K562 (cell line): ENCODE data around the gene ZNF516. TPM values are rescaled to one million over a fixed set of nuclear protein-coding genes. Genes with fewer than 3 reads are reported as not detected.

Experiments used
- ATAC-seq: fragments of 200-7000 bp; cut with Tn5 transposase; 3 replicates; pipeline ENCODE4 v1.9.1; 2020; ENCODE audit warnings: moderate library complexity
- BruUV-seq: library from RNA; stranded (reverse); fragments of 400-500 nt; replicated peaks from 2 replicates; lab custom pipeline; 2021; lab: Mats Ljungman, UMichigan
- CTCF ChIA-PET: fragments of 300-600 bp; formaldehyde crosslinking; extraction: SDS; loops from one replicate; lab custom pipeline; 2021; ENCODE audit warnings: low intra/inter-chr PET ratio; lab: Yijun Ruan, JAX
- POLR2A ChIA-PET: fragments of 300-600, 350-650 bp; sonication (Branson Sonifier 250); formaldehyde crosslinking; extraction: SDS; loops from one replicate; lab custom pipeline; 2021; ENCODE audit warnings: antibody characterized with exemption, inconsistent platforms; lab: Yijun Ruan, JAX
- DNase-seq, 4 experiments: peaks; one replicate each; pipeline versions ENCODE4 v3.0.0 to v3.0.0-alpha.2; 2011 to 2018; ENCODE audit warnings: low spot score in 3 of 4, mixed read lengths in 3 of 4; ENCODE audit errors: extremely low read depth in 1 of 4
- FAIRE-seq: peaks from 2 replicates; lab custom pipeline; 2011; peaks lifted over from hg19 to GRCh38; lab: Jason Lieb, UNC
- H2AFZ ChIP-seq: 2 replicates; pipeline ENCODE4 v1.6.0; 2011; ENCODE audit warnings: low read depth, low read length, control low read depth, inconsistent platforms
- H3K27ac ChIP-seq: fragments of 200-600 bp; 3 replicates; pipeline ENCODE4 v1.8.0; 2011; ENCODE audit warnings: low read depth, mild to moderate bottlenecking, control low read depth, inconsistent platforms, low read length, moderate library complexity, mixed read lengths; ENCODE audit errors: extremely low read depth
- H3K27me3 ChIP-seq, 2 experiments: fragments of 300-600 bp in 1 of 2; 2 replicates in 1 of 2; 3 replicates in 1 of 2; pipeline versions ENCODE4 v1.6.0 to v1.8.0; 2011; ENCODE audit warnings: inconsistent platforms in 2 of 2, low read length in 2 of 2, mild to moderate bottlenecking in 1 of 2, mixed read lengths in 1 of 2, moderate library complexity in 1 of 2; ENCODE audit not compliant: control insufficient read depth in 2 of 2, insufficient read depth in 2 of 2
- H3K36me3 ChIP-seq: fragments of 300-600 bp; 3 replicates; pipeline ENCODE4 v1.8.0; 2011; ENCODE audit warnings: mild to moderate bottlenecking, low read length, inconsistent platforms; ENCODE audit not compliant: control insufficient read depth, insufficient read depth
- H3K4me1 ChIP-seq, 2 experiments: fragments of 200-600 bp in 1 of 2; replicated peaks in 1 of 2; 2 replicates in 1 of 2; 3 replicates in 1 of 2; pipeline versions ENCODE4 v1.5.1 to v1.8.0; 2011; ENCODE audit warnings: inconsistent platforms in 2 of 2, low read length in 2 of 2, mild to moderate bottlenecking in 1 of 2, mixed read lengths in 1 of 2, moderate library complexity in 1 of 2; ENCODE audit not compliant: control insufficient read depth in 2 of 2, insufficient read depth in 2 of 2
- H3K4me2 ChIP-seq: 2 replicates; pipeline ENCODE4 v1.6.1; 2011; ENCODE audit warnings: low read length, control low read depth, inconsistent platforms, mixed read lengths; ENCODE audit not compliant: insufficient read depth
- H3K4me3 ChIP-seq: fragments of 200-600 bp; sonication (generic), shearing (Covaris generic); 2 replicates; pipeline ENCODE4 v1.5.1; 2016; ENCODE audit warnings: control low read depth, inconsistent platforms
- H3K79me2 ChIP-seq: fragments of 200-600 bp; 3 replicates; pipeline ENCODE4 v1.8.0; 2011; ENCODE audit warnings: low read length, inconsistent platforms; ENCODE audit not compliant: control insufficient read depth, insufficient read depth
- H3K9ac ChIP-seq, 2 experiments: 2 replicates each; pipeline versions ENCODE4 v1.6.0 to v1.6.1; 2011; ENCODE audit warnings: low read depth in 2 of 2, low read length in 2 of 2, control low read depth in 1 of 2, inconsistent platforms in 1 of 2, mild to moderate bottlenecking in 1 of 2, mixed read lengths in 1 of 2; ENCODE audit not compliant: insufficient read depth in 1 of 2
- H3K9me1 ChIP-seq: one replicate; pipeline ENCODE4 v1.6.0; 2011; ENCODE audit warnings: inconsistent platforms, mild to moderate bottlenecking, low read length, moderate library complexity; ENCODE audit not compliant: control insufficient read depth, insufficient read depth
- H3K9me3 ChIP-seq: replicated peaks from 2 replicates; pipeline ENCODE4 v1.5.1; 2011; ENCODE audit warnings: low read depth, low read length, inconsistent platforms; ENCODE audit not compliant: control insufficient read depth, insufficient read depth
- H4K20me1 ChIP-seq: replicated peaks from 2 replicates; pipeline ENCODE4 v1.6.1; 2011; ENCODE audit warnings: low read length, inconsistent platforms, mixed read lengths; ENCODE audit not compliant: control insufficient read depth, insufficient read depth
- BRCA1 ChIP-seq, 2 experiments: fragments of 450-650 bp in 1 of 2; sonication (generic) in 1 of 2; formaldehyde crosslinking in 1 of 2; IDR thresholded peaks; 2 replicates each; pipeline versions ENCODE4 v1.5.0 to v1.6.1; 2017 to 2020; ENCODE audit warnings: mild to moderate bottlenecking in 1 of 2, missing genetic modification reagents in 1 of 2
- BRF2 ChIP-seq: IDR thresholded peaks from 3 replicates; pipeline ENCODE4 v1.6.1; 2011; ENCODE audit warnings: borderline replicate concordance, mild to moderate bottlenecking; ENCODE audit not compliant: insufficient read length, insufficient read depth
- ETS1 ChIP-seq: conservative IDR thresholded peaks from 2 replicates; pipeline ENCODE4 v1.6.1; 2011; ENCODE audit warnings: low read depth, mild to moderate bottlenecking, low read length; ENCODE audit not compliant: control insufficient read depth
- HDAC3 ChIP-seq: fragments of 450-650 bp; IDR thresholded peaks from 2 replicates; pipeline ENCODE4 v1.6.1; 2018; ENCODE audit warnings: borderline replicate concordance, mild to moderate bottlenecking, moderate library complexity; ENCODE audit not compliant: partially characterized antibody
- HNRNPH1 ChIP-seq: fragments of 200-400 bp; formaldehyde crosslinking; optimal IDR thresholded peaks from 2 replicates; pipeline ENCODE3; 2017; ENCODE audit warnings: low read depth, mild to moderate bottlenecking, low read length, moderate library complexity
- MITF ChIP-seq: IDR thresholded peaks from 2 replicates; pipeline ENCODE4 v1.6.1; 2014; ENCODE audit warnings: antibody characterized with exemption
- MXD1 ChIP-seq: fragments of 250-450 bp; sonication (Bioruptor Pico); IDR thresholded peaks from 2 replicates; pipeline ENCODE4 v1.8.0; 2021; ENCODE audit warnings: borderline replicate concordance, mild to moderate bottlenecking, moderate library complexity; ENCODE audit not compliant: poor library complexity, severe bottlenecking
- NR2C1 ChIP-seq, 2 experiments: fragments of 450-650 bp; IDR thresholded peaks; 2 replicates each; pipeline ENCODE4 v1.6.1; 2017; ENCODE audit warnings: mild to moderate bottlenecking in 2 of 2, antibody characterized with exemption in 1 of 2, inconsistent platforms in 1 of 2, missing compliant biosample characterization in 1 of 2, missing genetic modification characterization in 1 of 2
- SAFB2 ChIP-seq: fragments of 200-400 bp; formaldehyde crosslinking; IDR thresholded peaks from 2 replicates; pipeline ENCODE4 v1.6.1; 2018; ENCODE audit warnings: borderline replicate concordance, low read length, low read depth, moderate library complexity; ENCODE audit not compliant: severe bottlenecking
- ZNF140 ChIP-seq: fragments of 250-450 bp; sonication (Bioruptor Pico); IDR thresholded peaks from 2 replicates; pipeline ENCODE4 v1.8.0; 2021; ENCODE audit warnings: moderate library complexity, mild to moderate bottlenecking, inconsistent platforms
- ZNF512 ChIP-seq: IDR thresholded peaks from 2 replicates; pipeline ENCODE4 v1.6.1; 2016; ENCODE audit warnings: missing genetic modification characterization, missing compliant biosample characterization
- WGBS: fragments of 100-300 bp; shearing (Covaris generic); methylation state at CpG from one replicate; pipeline ENCODE4 v1.1.6; 2016; ENCODE audit warnings: low coverage, mixed read lengths; ENCODE audit not compliant: insufficient coverage; ENCODE audit errors: missing lambda C conversion rate; 5-methylcytosine and 5-hydroxymethylcytosine counted together
- in situ Hi-C: fragments of 300-500 bp; cut with MboI; formaldehyde crosslinking; loops from 4 replicates; pipeline ENCODE4 v1.15.0; 2018; ENCODE audit warnings: inconsistent platforms, mixed read lengths
- intact Hi-C: fragments of 100-400 bp; cut with micrococcal nuclease; formaldehyde crosslinking; loops from 2 replicates; pipeline ENCODE4 v1.14.2; 2022
- polyA plus RNA-seq, 8 experiments: library from polyadenylated mRNA; depleted of rRNA in 4 of 8; stranded (reverse) in 5 of 8; unstranded in 3 of 8; fragments of >200 nt; fragmentation: Nextera tagmentation in 2 of 8; fragmentation: Illumina TruSeq in 1 of 8; extraction: Ambion mirVana in 2 of 8; extraction: Trizol in 1 of 8; gene quantifications; 2 replicates each; pipeline versions ENCODE4 v1.2.1 to v1.2.3, GENCODE V29; 2011 to 2014; ENCODE audit warnings: inconsistent platforms in 1 of 8, missing spikeins in 1 of 8
- total RNA-seq, 7 experiments: library from RNA; depleted of rRNA in 6 of 7; stranded (reverse); fragments of >200 nt in 6 of 7; fragmentation: Illumina TruSeq in 2 of 7; extraction: Trizol in 2 of 7; gene quantifications; 2 replicates each; pipeline versions ENCODE4 v1.2.1 to v1.2.3, GENCODE V29; 2011 to 2021; ENCODE audit warnings: low replicate concordance in 1 of 7

ZNF516 gene
- total and polyA plus RNA-seq, 9 of the 15 experiments (the other 6 are each of a cell fraction or from before 2014, with no cell fraction given), result 0.04 to 0.20 (median 0.08) TPM; not detected in 3

GRCh38 chr18:76492669-76493212 lies 2.3 kb downstream of the ZNF516 start:
- BruUV-seq, result no TSS peak
- Histone ChIP-seq H3K27me3 (peaks cover 0 to 4% of the 10 kb centered on the region in 2 experiments; a peak in 3 of 5 replicates), H3K9me1 (no peaks in the 10 kb centered on the region), H3K4me3 (peak overlapping the region; percentile 34), H3K36me3 (no peaks in the 10 kb centered on the region), H3K9ac (no peak overlapping the region), H3K79me2 (no peaks in the 10 kb centered on the region), H3K9me3 (no peaks in the 10 kb centered on the region), H3K27ac (no peak overlapping the region), H3K4me2 (peak overlapping the region; percentile 66), H3K4me1 (peaks cover 2 to 26% of the 10 kb centered on the region in 2 experiments; a peak in 2 of 5 replicates), H4K20me1 (0 out of 2 replicates have a peak, but pooled peaks cover 3% of the 10 kb centered on the region), H2AFZ (peak overlapping the region; percentile 70)
- peak; percentile 92 for ATAC-seq
- WGBS, result 16% methylated on average over 16 of the region's 31 CpGs
- intact Hi-C loops (no loop called here), in situ Hi-C loops (no loop called here)
- ChIA-PET CTCF (no interaction called here), POLR2A (interaction anchor here (1.2 kb wide), 1 partner anchor 9 kb away, joined by 4 read pairs; no protein-coding TSS in a partner anchor)
- peak; percentile 55 for FAIRE-seq
- peak; percentile 82 to 90 (median 87) for DNase-seq
- TF ChIP-seq ETS1 (no peak), HNRNPH1 (no peak), BRCA1 (IDR thresholded peaks at IDR 0.05) (no peak), BRCA1 (CRISPR knock-in tag; IDR thresholded peaks at IDR 0.05) (no peak), HDAC3 (no peak), ZNF140 (CRISPR knock-in tag) (no peak), SAFB2 (no peak), MXD1 (CRISPR knock-in tag) (no peak), ZNF512 (no peak), MITF (no peak), BRF2 (no peak), NR2C1 (IDR thresholded peaks at IDR 0.05) (no peak), NR2C1 (tag; IDR thresholded peaks at IDR 0.05) (no peak)
